Measurements from ENCODE around the gene STARD13. TPM values are rescaled to one million over a fixed set of nuclear protein-coding genes. Genes with fewer than 3 reads are reported as not detected.

The STARD13 gene
- total RNA-seq, 2 donors from 2014 or later = 43.9 to 47.1 TPM

DNA sequence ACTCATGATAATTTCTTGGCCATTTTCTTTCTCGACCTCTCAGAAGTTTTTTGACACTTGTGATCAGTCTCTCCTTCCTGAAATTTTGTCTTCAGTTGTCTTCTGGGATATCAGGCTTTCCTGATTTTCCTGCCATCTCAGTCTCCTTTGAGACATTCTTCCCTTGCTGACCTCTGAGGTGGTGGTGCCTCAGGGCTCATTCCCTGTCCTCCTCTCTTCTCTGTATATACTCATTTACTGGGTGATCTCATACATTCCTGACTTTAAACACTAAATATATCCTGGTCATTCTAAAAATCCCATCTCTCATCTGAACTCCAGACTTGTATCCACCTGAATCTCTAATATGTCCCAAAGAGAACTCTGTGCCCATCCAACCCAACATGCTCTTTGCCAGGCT lies 31.3 kb upstream of the STARD13 start:
- peaks cover 6 to 14% of the 10 kb centered on the region in 2 donors for H3K4me1 ChIP-seq (ENCODE audit: control insufficient read depth in 1 of 2, low read depth in 2 of 2)
- ATAC-seq (ENCODE audit: insufficient number of reproducible peaks, low FRiP score, low read depth) (no peak), DNase-seq (ENCODE audit: low spot score) (no peak)
- H3K9me3 ChIP-seq = no peaks in the 10 kb centered on the region
- H3K36me3 ChIP-seq = no peaks in the 10 kb centered on the region
- no peak overlapping the region for H3K4me3 ChIP-seq
- H3K27me3 ChIP-seq (replicated peaks; ENCODE audit: insufficient read depth) = no peaks in the 10 kb centered on the region
- H3K27ac ChIP-seq = no peak overlapping the region
- TF ChIP-seq CTCF (IDR thresholded peaks at IDR 0.05) = no peak

DNA sequence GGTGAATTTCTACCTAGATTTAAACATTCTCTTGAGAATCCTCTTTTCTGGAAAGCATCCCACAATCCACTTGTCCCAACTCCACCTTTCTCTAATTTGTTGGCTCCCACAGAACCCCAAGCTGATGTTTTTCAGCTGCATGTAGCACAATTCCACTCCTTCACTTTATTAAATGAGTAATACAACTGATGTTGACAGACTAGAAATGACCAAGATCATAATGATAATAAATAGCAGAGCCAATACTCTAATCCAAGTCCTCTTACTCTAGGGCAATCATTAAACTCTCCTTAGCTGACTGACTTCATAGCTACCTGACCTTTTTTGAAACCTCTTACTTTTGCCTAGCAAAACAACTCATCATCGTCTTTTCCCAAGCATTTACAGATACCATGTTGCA lies 27.9 kb upstream of the STARD13 start:
- Histone ChIP-seq H3K4me1 (ENCODE audit: control insufficient read depth in 1 of 2, low read depth in 2 of 2) (peaks cover 6 to 12% of the 10 kb centered on the region in 2 donors), H3K9me3 (no peaks in the 10 kb centered on the region), H3K27me3 (replicated peaks; ENCODE audit: insufficient read depth) (no peaks in the 10 kb centered on the region), H3K27ac (no peak overlapping the region), H3K4me3 (no peak overlapping the region), H3K36me3 (no peaks in the 10 kb centered on the region)
- DNase-seq (ENCODE audit: low spot score) = no peak
- ATAC-seq (ENCODE audit: insufficient number of reproducible peaks, low FRiP score, low read depth) = no peak
- TF ChIP-seq CTCF (IDR thresholded peaks at IDR 0.05) = no peak

DNA sequence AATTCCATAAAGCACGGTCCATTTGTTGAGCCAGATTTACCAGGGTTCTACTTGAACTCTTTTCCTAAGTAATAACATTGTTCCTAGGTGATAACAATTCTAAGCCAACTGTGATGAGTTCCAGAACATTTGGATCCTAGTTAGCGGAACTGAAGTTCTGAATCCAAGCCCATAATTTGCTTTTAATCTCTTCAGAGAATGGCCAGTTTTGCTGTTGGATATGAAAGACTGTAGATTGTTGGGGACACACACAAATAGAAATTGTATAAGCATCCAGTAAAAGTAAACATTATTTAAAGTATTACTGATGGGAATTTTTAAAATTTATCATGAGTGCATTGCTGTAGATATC lies 27.3 kb upstream of the STARD13 start:
- Histone ChIP-seq H3K4me3 (no peak overlapping the region), H3K27me3 (replicated peaks; ENCODE audit: insufficient read depth) (no peaks in the 10 kb centered on the region), H3K36me3 (no peaks in the 10 kb centered on the region), H3K9me3 (no peaks in the 10 kb centered on the region), H3K27ac (no peak overlapping the region), H3K4me1 (ENCODE audit: control insufficient read depth in 1 of 2, low read depth in 2 of 2) (peaks cover 6 to 12% of the 10 kb centered on the region in 2 donors)
- no peak for TF ChIP-seq CTCF (IDR thresholded peaks at IDR 0.05)
- DNase-seq (ENCODE audit: low spot score) = no peak
- no peak for ATAC-seq (ENCODE audit: insufficient number of reproducible peaks, low FRiP score, low read depth)

DNA sequence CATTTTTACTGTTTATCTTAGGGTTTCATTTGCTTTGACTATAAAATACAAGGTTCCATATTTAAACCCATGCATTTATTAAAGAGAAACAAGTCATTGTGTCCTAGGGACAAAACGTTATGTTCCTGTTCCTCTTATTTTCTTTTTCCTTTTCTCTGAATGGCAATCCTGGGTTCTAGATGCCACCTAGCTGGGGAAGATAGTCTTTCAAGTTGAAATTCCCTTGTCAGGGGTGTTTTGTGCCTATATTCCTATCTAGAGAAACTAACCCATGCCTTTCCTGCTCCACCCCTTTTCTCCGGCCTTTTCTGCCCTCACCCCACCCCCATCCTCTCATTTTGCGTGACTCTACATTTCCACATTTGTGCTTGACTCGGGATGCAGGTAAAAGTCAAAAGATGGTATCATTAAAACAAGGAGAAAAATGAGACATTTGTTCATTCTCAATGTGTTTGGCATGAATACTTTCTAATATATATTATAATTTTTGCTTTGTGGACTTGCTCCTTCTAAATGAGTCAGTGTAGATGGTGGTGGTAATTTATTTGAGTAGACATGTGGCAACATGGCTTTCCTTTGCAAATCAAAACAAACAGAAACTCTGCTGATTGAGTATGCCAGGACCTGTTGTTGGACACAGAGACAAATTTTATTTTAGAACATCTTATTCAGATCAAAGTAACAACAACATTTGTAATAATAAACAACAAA lies 26.8 kb upstream of the STARD13 start:
- no peaks in the 10 kb centered on the region for H3K27me3 ChIP-seq (replicated peaks; ENCODE audit: insufficient read depth)
- ATAC-seq (ENCODE audit: insufficient number of reproducible peaks, low FRiP score, low read depth) (no peak), DNase-seq (ENCODE audit: low spot score) (no peak)
- no peaks in the 10 kb centered on the region for H3K36me3 ChIP-seq
- H3K4me1 ChIP-seq (ENCODE audit: control insufficient read depth in 1 of 2, low read depth in 2 of 2) = peaks cover 6 to 12% of the 10 kb centered on the region in 2 donors
- H3K4me3 ChIP-seq = no peak overlapping the region
- no peaks in the 10 kb centered on the region for H3K9me3 ChIP-seq
- no peak for TF ChIP-seq CTCF (IDR thresholded peaks at IDR 0.05)
- no peak overlapping the region for H3K27ac ChIP-seq

- ATAC-seq (ENCODE audit: insufficient number of reproducible peaks, low FRiP score, low read depth) = no peak
- Histone ChIP-seq H3K36me3 (no peaks in the 10 kb centered on the region), H3K9me3 (no peaks in the 10 kb centered on the region), H3K4me3 (no peak overlapping the region), H3K27me3 (replicated peaks; ENCODE audit: insufficient read depth) (no peaks in the 10 kb centered on the region), H3K4me1 (ENCODE audit: control insufficient read depth in 1 of 2, low read depth in 2 of 2) (peaks cover 6 to 12% of the 10 kb centered on the region in 2 donors), H3K27ac (no peak overlapping the region)
- no peak for TF ChIP-seq CTCF (IDR thresholded peaks at IDR 0.05)
- DNase-seq (ENCODE audit: low spot score) = no peak
Observed at GRCh38 chr13:33311040-33311439, 25.5 kb upstream of the STARD13 start.
